Activated naive CD4-positive, alpha-beta T cell treated with anti-CD3 and anti-CD28 coated beads for 36 hours (primary cell): ENCODE data around the gene MPG. TPM values are rescaled to one million over a fixed set of nuclear protein-coding genes. Genes with fewer than 3 reads are reported as not detected.

ENCODE experiments used
- CTCF ChIA-PET: fragments of 350-600 bp; sonication (Branson Sonifier 250); formaldehyde crosslinking; loops from one replicate; lab custom pipeline; 2021; ENCODE audit warnings: antibody characterized with exemption; lab: Charles Lee
- DNase-seq: peaks from one replicate; pipeline ENCODE4 v3.0.0-alpha.2; 2020
- H3K27ac Mint-ChIP-seq: one replicate; pipeline ENCODE4 v1.8.0; 2021; ENCODE audit warnings: mild to moderate bottlenecking, mixed read lengths
- H3K27me3 Mint-ChIP-seq: one replicate; pipeline ENCODE4 v1.8.0; 2021; ENCODE audit warnings: low read depth, mixed read lengths
- H3K36me3 Mint-ChIP-seq: one replicate; pipeline ENCODE4 v1.8.0; 2021; ENCODE audit warnings: low read depth, mixed read lengths
- H3K4me1 Mint-ChIP-seq: one replicate; pipeline ENCODE4 v1.8.0; 2021; ENCODE audit warnings: low read depth, mixed read lengths
- H3K4me3 Mint-ChIP-seq: one replicate; pipeline ENCODE4 v1.8.0; 2021; ENCODE audit warnings: mild to moderate bottlenecking, moderate library complexity, mixed read lengths
- H3K9me3 Mint-ChIP-seq: one replicate; pipeline ENCODE4 v1.8.0; 2021; ENCODE audit warnings: mixed read lengths
- intact Hi-C: fragments of 100-400 bp; cut with micrococcal nuclease; formaldehyde crosslinking; loops from one replicate; pipeline ENCODE4 v1.15.1; 2023
- total RNA-seq, 2 experiments: library from RNA; stranded (reverse); gene quantifications; one replicate each; pipeline ENCODE4 v1.2.3, GENCODE V29; 2021

MPG gene
- total RNA-seq, 2 experiments from 2014 or later: 38.6 to 38.8 TPM

DNA sequence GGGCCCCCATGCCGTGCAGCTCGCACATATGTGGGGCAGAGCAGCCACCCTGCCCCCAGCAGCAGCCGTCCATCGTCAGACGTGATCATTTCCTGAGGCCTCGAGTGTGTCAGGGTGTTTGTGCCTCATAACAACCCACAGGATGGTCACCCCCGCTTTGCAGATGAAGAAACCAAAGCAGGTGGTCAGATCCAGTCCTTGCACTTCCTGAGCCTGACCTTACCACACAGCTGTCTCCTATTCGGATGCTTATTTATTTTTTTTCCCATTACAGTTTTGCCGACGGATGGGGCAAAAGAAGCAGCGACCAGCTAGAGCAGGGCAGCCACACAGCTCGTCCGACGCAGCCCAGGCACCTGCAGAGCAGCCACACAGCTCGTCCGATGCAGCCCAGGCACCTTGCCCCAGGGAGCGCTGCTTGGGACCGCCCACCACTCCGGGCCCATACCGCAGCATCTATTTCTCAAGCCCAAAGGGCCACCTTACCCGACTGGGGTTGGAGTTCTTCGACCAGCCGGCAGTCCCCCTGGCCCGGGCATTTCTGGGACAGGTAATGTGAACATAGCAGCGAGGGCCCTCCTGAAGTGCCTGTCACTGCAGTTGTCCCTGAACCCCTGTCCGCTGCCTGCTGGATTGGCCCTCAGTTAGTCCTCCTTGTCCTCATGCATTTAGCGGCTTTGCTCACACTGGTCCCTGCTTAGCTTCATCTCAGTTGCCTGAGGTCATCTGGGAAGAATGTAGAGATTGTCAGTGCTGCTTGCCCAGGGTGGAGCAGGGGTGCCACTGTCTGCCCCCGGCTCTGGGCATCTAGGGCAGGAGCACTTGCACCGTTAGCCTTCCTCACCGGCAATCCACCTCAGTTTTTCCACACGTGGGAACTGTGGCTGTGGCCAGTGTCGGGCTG lies 1.4 kb downstream of the MPG start:
- Mint-ChIP-seq H3K4me1 (peaks cover 33% of the 10 kb centered on the region), H3K27ac (no peak overlapping the region)
- intact Hi-C loops: no loop called here

DNA sequence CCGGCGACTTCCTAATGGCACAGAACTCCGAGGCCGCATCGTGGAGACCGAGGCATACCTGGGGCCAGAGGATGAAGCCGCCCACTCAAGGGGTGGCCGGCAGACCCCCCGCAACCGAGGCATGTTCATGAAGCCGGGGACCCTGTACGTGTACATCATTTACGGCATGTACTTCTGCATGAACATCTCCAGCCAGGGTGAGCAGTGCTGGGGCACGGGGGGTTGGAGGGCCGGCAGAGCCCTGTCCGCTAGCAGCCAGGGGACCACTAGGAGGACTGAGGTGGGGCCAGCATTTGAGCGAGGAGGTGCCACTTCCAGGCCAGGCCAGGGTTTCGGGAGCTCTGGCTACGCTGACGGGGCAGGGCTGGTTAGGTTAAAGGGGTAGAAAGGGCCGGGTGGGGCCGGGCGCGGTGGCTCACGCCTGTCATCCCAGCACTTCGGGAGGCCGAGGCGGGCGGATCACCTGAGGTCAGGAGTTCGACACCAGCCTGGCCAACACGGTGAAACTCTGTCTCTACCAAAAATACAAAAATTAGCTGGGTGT lies 5.1 kb downstream of the MPG start:
- no peak overlapping the region for H3K4me3 Mint-ChIP-seq
- H3K27ac Mint-ChIP-seq: no peak overlapping the region
- no peak for DNase-seq
- intact Hi-C loops: no loop called here
- no peaks in the 10 kb centered on the region for H3K9me3 Mint-ChIP-seq
- H3K4me1 Mint-ChIP-seq: peaks cover 37% of the 10 kb centered on the region
- H3K36me3 Mint-ChIP-seq: peaks cover 11% of the 10 kb centered on the region
- H3K27me3 Mint-ChIP-seq: no peaks in the 10 kb centered on the region
- CTCF ChIA-PET: interaction anchor here (4.5 kb wide), 1 partner anchor 12 kb away, joined by 44 read pairs; no protein-coding TSS in a partner anchor

More for the DNA sequence above, 1.4 kb downstream of the MPG start:
- CTCF ChIA-PET: interaction anchor here (2.9 to 6.6 kb wide), 2 partner anchors 15 to 17 kb away, joined by 14 to 37 read pairs; no protein-coding TSS in a partner anchor
- DNase-seq: no peak
- no peaks in the 10 kb centered on the region for H3K9me3 Mint-ChIP-seq
- H3K4me3 Mint-ChIP-seq: peak overlapping the region; percentile 80
- peaks cover 5% of the 10 kb centered on the region for H3K36me3 Mint-ChIP-seq
- no peaks in the 10 kb centered on the region for H3K27me3 Mint-ChIP-seq

DNA sequence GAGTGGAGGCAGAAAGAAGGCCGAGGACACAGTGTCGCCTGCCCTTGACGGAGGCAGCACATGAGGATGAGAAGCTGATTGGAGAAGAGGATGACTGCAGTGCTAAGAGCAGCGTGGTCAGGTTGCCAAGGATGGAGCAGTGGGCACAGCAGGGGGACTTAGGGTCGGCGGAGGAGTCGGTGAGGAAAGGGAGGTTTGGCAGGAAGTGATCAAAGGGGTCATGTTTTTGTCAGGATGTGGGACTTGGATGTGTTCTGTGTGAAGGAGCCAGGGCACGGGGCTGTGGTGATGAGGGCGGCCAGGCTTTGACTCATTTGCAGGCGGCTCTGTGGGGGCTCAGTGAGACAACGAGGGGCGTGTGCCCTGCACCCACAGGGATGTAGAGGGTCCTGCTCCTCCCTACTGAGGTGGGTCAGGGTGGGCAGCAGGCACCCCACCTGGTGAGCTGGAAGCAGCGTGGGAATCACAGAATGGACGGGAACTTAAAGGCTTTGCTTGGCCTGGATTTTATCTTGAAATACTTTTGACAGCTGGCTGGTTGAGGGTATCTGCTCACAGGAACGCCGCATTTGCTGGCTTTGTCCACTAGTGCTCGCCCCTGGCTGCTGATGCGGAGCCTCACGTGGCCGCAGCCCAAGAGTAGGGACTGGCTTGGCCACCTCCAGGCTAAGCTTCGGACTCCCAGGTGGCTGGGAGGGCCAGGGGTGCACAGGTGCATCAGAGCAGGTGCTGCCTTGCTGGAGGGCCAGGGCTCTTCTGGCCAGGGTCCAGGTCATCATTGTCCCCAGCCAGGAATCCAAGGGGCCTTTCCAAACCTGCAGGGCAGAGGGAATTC lies 6.0 kb downstream of the MPG start:
- H3K36me3 Mint-ChIP-seq: peaks cover 13% of the 10 kb centered on the region
- peaks cover 32% of the 10 kb centered on the region for H3K4me1 Mint-ChIP-seq
- H3K9me3 Mint-ChIP-seq: no peaks in the 10 kb centered on the region
- intact Hi-C loops: loop anchor here (1.0 kb wide), 1 partner anchor 31 kb away; the partner anchor contains the start of genes POLR3K and SNRNP25
- H3K27me3 Mint-ChIP-seq: no peaks in the 10 kb centered on the region
- CTCF ChIA-PET: interaction anchor here (0.5 to 4.5 kb wide), 3 partner anchors 11 to 138 kb away, joined by 4 to 44 read pairs (median 12); no protein-coding TSS in a partner anchor
- peak; percentile 36 for DNase-seq
- no peak overlapping the region for H3K4me3 Mint-ChIP-seq
- H3K27ac Mint-ChIP-seq: peak overlapping the region; percentile 79

DNA sequence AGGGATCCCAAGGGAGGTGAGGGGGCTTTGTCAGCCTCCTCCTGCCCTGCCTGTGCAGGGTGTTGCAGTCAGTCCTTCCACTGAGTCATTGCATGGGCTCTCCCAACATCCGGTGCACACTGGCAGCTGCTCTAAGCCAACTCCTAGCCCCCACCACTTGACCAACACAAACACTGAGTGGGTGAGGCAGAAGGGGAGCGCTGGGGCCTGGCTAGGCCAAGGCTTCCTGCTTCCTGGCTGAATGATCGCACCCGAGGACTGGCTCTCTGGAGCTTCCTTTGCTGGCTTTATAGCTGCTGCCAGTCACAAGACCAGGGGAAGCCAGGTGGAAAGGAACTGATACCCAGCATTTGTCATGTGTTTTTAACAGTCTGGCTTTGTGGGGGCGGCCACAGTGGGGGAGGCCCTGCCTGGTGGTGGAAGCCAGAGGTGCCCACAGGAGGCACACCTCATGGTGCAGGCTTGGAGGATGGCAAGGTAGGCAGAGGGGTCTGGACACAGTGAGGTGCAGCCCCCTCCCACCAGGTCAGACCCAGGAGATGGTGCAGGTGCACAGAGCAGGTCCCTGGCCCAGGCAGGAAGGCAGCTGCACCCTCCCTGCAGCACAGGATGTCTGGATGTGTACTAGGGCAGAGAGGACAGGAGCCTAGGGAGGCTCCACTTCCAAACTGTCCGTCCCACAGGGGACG lies 6.8 kb downstream of the MPG start:
- intact Hi-C loops: loop anchor here (1.0 kb wide), 1 partner anchor 32 kb away; the partner anchor contains the start of genes POLR3K and SNRNP25
- CTCF ChIA-PET: interaction anchor here (1.0 to 4.5 kb wide), 3 partner anchors 11 to 33 kb away, joined by 3 to 44 read pairs (median 12); no protein-coding TSS in a partner anchor
- H3K27ac Mint-ChIP-seq: peak overlapping the region; percentile 79
- DNase-seq: peak; percentile 84
- no peaks in the 10 kb centered on the region for H3K9me3 Mint-ChIP-seq
- peak overlapping the region; percentile 21 for H3K4me3 Mint-ChIP-seq
- peaks cover 28% of the 10 kb centered on the region for H3K4me1 Mint-ChIP-seq
- H3K36me3 Mint-ChIP-seq: peaks cover 13% of the 10 kb centered on the region
- H3K27me3 Mint-ChIP-seq: no peaks in the 10 kb centered on the region

GRCh38 chr16:85407-85782 lies 7.4 kb downstream of the MPG start:
- H3K4me1 Mint-ChIP-seq: peaks cover 28% of the 10 kb centered on the region
- CTCF ChIA-PET: interaction anchor here (1.0 to 4.5 kb wide), 3 partner anchors 10 to 32 kb away, joined by 3 to 44 read pairs (median 12); no protein-coding TSS in a partner anchor
- intact Hi-C loops: no loop called here
- no peak overlapping the region for H3K4me3 Mint-ChIP-seq
- H3K9me3 Mint-ChIP-seq: no peaks in the 10 kb centered on the region
- H3K27me3 Mint-ChIP-seq: no peaks in the 10 kb centered on the region
- no peak for DNase-seq
- H3K36me3 Mint-ChIP-seq: peaks cover 13% of the 10 kb centered on the region
- peak overlapping the region; percentile 79 for H3K27ac Mint-ChIP-seq

- CTCF ChIA-PET: interaction anchor here (1.0 to 4.5 kb wide), 2 partner anchors 10 to 32 kb away, joined by 3 to 44 read pairs; no protein-coding TSS in a partner anchor
- Mint-ChIP-seq H3K9me3 (no peaks in the 10 kb centered on the region), H3K4me3 (no peak overlapping the region), H3K27ac (peak overlapping the region; percentile 41), H3K27me3 (no peaks in the 10 kb centered on the region), H3K36me3 (peaks cover 13% of the 10 kb centered on the region), H3K4me1 (peaks cover 28% of the 10 kb centered on the region)
- DNase-seq: no peak
- intact Hi-C loops: no loop called here
These were observed 7.8 kb downstream of the MPG start for GRCh38 chr16:85865-86264.

- CTCF ChIA-PET: interaction anchor here (4.5 kb wide), 1 partner anchor 9 kb away, joined by 44 read pairs; no protein-coding TSS in a partner anchor
- Mint-ChIP-seq H3K4me1 (peaks cover 28% of the 10 kb centered on the region), H3K27me3 (no peaks in the 10 kb centered on the region), H3K27ac (peak overlapping the region; percentile 41), H3K4me3 (no peak overlapping the region), H3K36me3 (peaks cover 13% of the 10 kb centered on the region), H3K9me3 (no peaks in the 10 kb centered on the region)
- intact Hi-C loops: no loop called here
- no peak for DNase-seq
These were observed 8.5 kb downstream of the MPG start for GRCh38 chr16:86483-86952.

- peaks cover 19% of the 10 kb centered on the region for H3K4me1 Mint-ChIP-seq
- H3K9me3 Mint-ChIP-seq: no peaks in the 10 kb centered on the region
- peaks cover 13% of the 10 kb centered on the region for H3K36me3 Mint-ChIP-seq
- no peak overlapping the region for H3K27ac Mint-ChIP-seq
- CTCF ChIA-PET: no interaction called here
- no peak overlapping the region for H3K4me3 Mint-ChIP-seq
- intact Hi-C loops: no loop called here
- no peak for DNase-seq
- H3K27me3 Mint-ChIP-seq: no peaks in the 10 kb centered on the region
These were observed 10.6 kb downstream of the MPG start for GRCh38 chr16:88613-89012.

GRCh38 chr16:89391-90302 lies 11.6 kb downstream of the MPG start:
- H3K4me1 Mint-ChIP-seq: peaks cover 9% of the 10 kb centered on the region
- peaks cover 9% of the 10 kb centered on the region for H3K36me3 Mint-ChIP-seq
- DNase-seq: no peak
- no peaks in the 10 kb centered on the region for H3K9me3 Mint-ChIP-seq
- intact Hi-C loops: no loop called here
- no peak overlapping the region for H3K4me3 Mint-ChIP-seq
- H3K27me3 Mint-ChIP-seq: no peaks in the 10 kb centered on the region
- H3K27ac Mint-ChIP-seq: no peak overlapping the region
- CTCF ChIA-PET: interaction anchor here (11.8 kb wide), 1 partner anchor 23 kb away, joined by 216 read pairs; no protein-coding TSS in a partner anchor

DNA sequence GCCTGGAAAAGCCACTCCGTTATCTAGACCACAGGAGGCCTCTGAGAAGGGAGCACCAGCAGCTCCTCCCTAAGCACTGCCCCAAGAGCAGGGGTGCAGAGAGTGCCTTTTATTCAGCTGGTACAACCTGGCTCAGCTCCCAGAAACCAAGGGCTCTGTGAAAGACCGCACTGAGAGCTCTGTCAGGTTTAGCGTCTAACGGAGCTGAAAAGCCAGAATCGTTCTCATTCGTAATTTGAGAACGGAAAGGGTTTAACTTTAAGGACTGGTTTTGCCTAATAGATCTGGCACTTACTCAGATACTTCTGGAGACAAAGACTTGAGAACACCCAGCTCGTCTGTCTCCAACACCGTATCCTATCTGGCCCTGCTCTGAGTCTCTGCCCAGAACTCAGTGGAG lies 13.5 kb downstream of the MPG start:
- H3K9me3 Mint-ChIP-seq: no peaks in the 10 kb centered on the region
- H3K27ac Mint-ChIP-seq: no peak overlapping the region
- peaks cover 2% of the 10 kb centered on the region for H3K36me3 Mint-ChIP-seq
- no peaks in the 10 kb centered on the region for H3K27me3 Mint-ChIP-seq
- H3K4me3 Mint-ChIP-seq: no peak overlapping the region
- DNase-seq: no peak
- no peaks in the 10 kb centered on the region for H3K4me1 Mint-ChIP-seq
- intact Hi-C loops: no loop called here
- CTCF ChIA-PET: interaction anchor here (11.8 kb wide), 1 partner anchor 24 kb away, joined by 216 read pairs; no protein-coding TSS in a partner anchor
